Loucy (cell line): ENCODE results near the gene EXD3.

ENCODE experiments used
- EZH2phosphoT487 ChIP-seq: fragments of 200-600 bp; IDR thresholded peaks from 2 replicates; pipeline ENCODE4 v1.6.1; 2018; ENCODE audit warnings: antibody characterized with exemption, mild to moderate bottlenecking, moderate library complexity, borderline replicate concordance
- TF ChIP-seq, protein P1 (sequence below): fragments of 200-600 bp; sonication (generic); conservative IDR thresholded peaks from 2 replicates; pipeline ENCODE4 v1.5.1; 2014; ENCODE audit warnings: mild to moderate bottlenecking, antibody characterized with exemption, low read length

- TF ChIP-seq, protein P1, sequence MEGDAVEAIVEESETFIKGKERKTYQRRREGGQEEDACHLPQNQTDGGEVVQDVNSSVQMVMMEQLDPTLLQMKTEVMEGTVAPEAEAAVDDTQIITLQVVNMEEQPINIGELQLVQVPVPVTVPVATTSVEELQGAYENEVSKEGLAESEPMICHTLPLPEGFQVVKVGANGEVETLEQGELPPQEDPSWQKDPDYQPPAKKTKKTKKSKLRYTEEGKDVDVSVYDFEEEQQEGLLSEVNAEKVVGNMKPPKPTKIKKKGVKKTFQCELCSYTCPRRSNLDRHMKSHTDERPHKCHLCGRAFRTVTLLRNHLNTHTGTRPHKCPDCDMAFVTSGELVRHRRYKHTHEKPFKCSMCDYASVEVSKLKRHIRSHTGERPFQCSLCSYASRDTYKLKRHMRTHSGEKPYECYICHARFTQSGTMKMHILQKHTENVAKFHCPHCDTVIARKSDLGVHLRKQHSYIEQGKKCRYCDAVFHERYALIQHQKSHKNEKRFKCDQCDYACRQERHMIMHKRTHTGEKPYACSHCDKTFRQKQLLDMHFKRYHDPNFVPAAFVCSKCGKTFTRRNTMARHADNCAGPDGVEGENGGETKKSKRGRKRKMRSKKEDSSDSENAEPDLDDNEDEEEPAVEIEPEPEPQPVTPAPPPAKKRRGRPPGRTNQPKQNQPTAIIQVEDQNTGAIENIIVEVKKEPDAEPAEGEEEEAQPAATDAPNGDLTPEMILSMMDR, result no peak
- no peak for TF ChIP-seq EZH2phosphoT487
Observed at GRCh38 chr9:137428841-137429545, 6.0 kb upstream of the EXD3 start.
